Astrocyte (in vitro differentiated cells and primary cell): ENCODE results near the gene CNOT1.

Source experiments
- EZH2 ChIP-seq: IDR thresholded peaks from 2 replicates; pipeline ENCODE4 v1.6.1; 2012; ENCODE audit warnings: mild to moderate bottlenecking, low read length, inconsistent platforms; ENCODE audit not compliant: insufficient read depth
- TF ChIP-seq, protein P1 (sequence below): IDR thresholded peaks from 2 replicates; pipeline ENCODE4 v1.5.1; 2011; ENCODE audit warnings: low read depth, mild to moderate bottlenecking, inconsistent platforms, low read length, moderate library complexity; ENCODE audit not compliant: insufficient read depth

DNA sequence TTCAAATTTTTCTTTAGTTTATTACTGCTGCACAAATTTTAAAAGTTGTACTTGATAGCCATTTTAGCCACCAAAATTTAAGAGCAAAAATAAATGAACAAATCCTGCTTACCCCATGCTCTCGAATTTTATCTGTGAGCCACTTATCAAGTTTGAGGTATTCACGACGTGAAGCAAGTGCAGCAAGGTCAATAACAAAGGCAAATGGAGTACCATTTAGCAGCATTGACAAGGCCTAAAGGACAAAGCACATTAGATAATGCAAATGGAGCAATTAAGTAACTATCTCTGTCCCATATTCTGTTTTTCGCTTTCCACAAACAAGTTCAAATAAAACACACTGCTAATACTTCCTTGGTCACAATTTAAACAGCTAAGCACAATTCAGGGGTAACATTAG lies 54.7 kb downstream of the CNOT1 start:
- TF ChIP-seq, protein P1, sequence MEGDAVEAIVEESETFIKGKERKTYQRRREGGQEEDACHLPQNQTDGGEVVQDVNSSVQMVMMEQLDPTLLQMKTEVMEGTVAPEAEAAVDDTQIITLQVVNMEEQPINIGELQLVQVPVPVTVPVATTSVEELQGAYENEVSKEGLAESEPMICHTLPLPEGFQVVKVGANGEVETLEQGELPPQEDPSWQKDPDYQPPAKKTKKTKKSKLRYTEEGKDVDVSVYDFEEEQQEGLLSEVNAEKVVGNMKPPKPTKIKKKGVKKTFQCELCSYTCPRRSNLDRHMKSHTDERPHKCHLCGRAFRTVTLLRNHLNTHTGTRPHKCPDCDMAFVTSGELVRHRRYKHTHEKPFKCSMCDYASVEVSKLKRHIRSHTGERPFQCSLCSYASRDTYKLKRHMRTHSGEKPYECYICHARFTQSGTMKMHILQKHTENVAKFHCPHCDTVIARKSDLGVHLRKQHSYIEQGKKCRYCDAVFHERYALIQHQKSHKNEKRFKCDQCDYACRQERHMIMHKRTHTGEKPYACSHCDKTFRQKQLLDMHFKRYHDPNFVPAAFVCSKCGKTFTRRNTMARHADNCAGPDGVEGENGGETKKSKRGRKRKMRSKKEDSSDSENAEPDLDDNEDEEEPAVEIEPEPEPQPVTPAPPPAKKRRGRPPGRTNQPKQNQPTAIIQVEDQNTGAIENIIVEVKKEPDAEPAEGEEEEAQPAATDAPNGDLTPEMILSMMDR = no peak
- no peak for TF ChIP-seq EZH2
